HCT116 (cell line): Measurements from ENCODE around the gene MAP3K4. TPM values are rescaled to one million over a fixed set of nuclear protein-coding genes. Genes with fewer than 3 reads are reported as not detected.
"Not testable (repeated sequence)": the region's sequence is repeated elsewhere in the genome, so short reads cannot be mapped to it uniquely, and the experiment has no call there.

Experiments used
- ATAC-seq: fragments of 200-7000 bp; cut with Tn5 transposase; 2 replicates; pipeline ENCODE4 v1.9.1; 2020; ENCODE audit warnings: mild to moderate bottlenecking, moderate library complexity
- BruUV-seq: library from RNA; stranded (reverse); fragments of 400-500 nt; replicated peaks from 2 replicates; lab custom pipeline; 2021; lab: Mats Ljungman, UMichigan
- CTCF ChIA-PET: fragments of 300-600 bp; sonication (Branson Sonifier 250); formaldehyde crosslinking; loops from one replicate; lab custom pipeline; 2021; ENCODE audit warnings: antibody characterized with exemption; lab: Charles Lee
- POLR2A ChIA-PET: fragments of 300-600, 350-600 bp; sonication (Branson Sonifier 250); formaldehyde crosslinking; loops from one replicate; lab custom pipeline; 2021; ENCODE audit warnings: antibody characterized with exemption; lab: Charles Lee
- RAD21 ChIA-PET, 2 experiments: fragments of 300-600 bp; sonication (Branson Sonifier 250); formaldehyde crosslinking; loops; one replicate each; lab custom pipeline; 2023; ENCODE audit warnings: low total read pairs in 2 of 2; ENCODE audit not compliant: uncharacterized antibody in 2 of 2, unreplicated experiment in 2 of 2, low non-redundant PET in 1 of 2; lab: Charles Lee
- DNase-seq: peaks from one replicate; pipeline ENCODE4 v3.0.0-alpha.2; 2010; ENCODE audit warnings: low read depth, low spot score
- H2AFZ ChIP-seq: fragments of 200-600 bp; shearing (Covaris generic), sonication (generic); 2 replicates; pipeline ENCODE4 v1.6.1; 2017; ENCODE audit warnings: low read depth, mixed run types, mixed read lengths, antibody characterized with exemption, low read length; ENCODE audit not compliant: poor library complexity, severe bottlenecking
- H3K27ac ChIP-seq: 2 replicates; pipeline ENCODE4 v1.5.1; 2012; ENCODE audit warnings: low read depth, low read length
- H3K27me3 ChIP-seq: fragments of 200-600 bp; sonication (generic); 2 replicates; pipeline ENCODE4 v1.6.1; 2016; ENCODE audit warnings: mixed run types, low read length, mixed read lengths; ENCODE audit not compliant: insufficient read depth
- H3K36me3 ChIP-seq, 2 experiments: fragments of 200-500 bp in 1 of 2; fragments of 200-600 bp in 1 of 2; sonication (Bioruptor generic) in 1 of 2; sonication (generic) in 1 of 2; 2 replicates each; pipeline versions ENCODE4 v1.5.1 to v1.6.1; 2014 to 2016; ENCODE audit warnings: low read length in 2 of 2, inconsistent platforms in 1 of 2, mixed read lengths in 1 of 2, mixed run types in 1 of 2; ENCODE audit not compliant: insufficient read depth in 2 of 2, control insufficient read depth in 1 of 2
- H3K4me1 ChIP-seq, 2 experiments: fragments of 200-600 bp in 1 of 2; sonication (generic) in 1 of 2; 2 replicates each; pipeline versions ENCODE4 v1.5.1 to v1.6.1; 2012 to 2017; ENCODE audit warnings: low read length in 2 of 2, inconsistent platforms in 1 of 2, mild to moderate bottlenecking in 1 of 2, mixed read lengths in 1 of 2, mixed run types in 1 of 2, moderate library complexity in 1 of 2; ENCODE audit not compliant: insufficient read depth in 2 of 2, control insufficient read depth in 1 of 2
- H3K4me2 ChIP-seq: fragments of 200-600 bp; sonication (generic); 2 replicates; pipeline ENCODE4 v1.6.1; 2017; ENCODE audit warnings: mixed run types, low read length, mixed read lengths
- H3K4me3 ChIP-seq, 2 experiments: fragments of 200-600 bp in 1 of 2; sonication (generic) in 1 of 2; replicated peaks in 1 of 2; 2 replicates each; pipeline ENCODE4 v1.5.1; 2011 to 2016; ENCODE audit warnings: low read length in 2 of 2, control low read depth in 1 of 2, low read depth in 1 of 2, mild to moderate bottlenecking in 1 of 2, mixed read lengths in 1 of 2, mixed run types in 1 of 2
- H3K79me2 ChIP-seq: fragments of 200-600 bp; sonication (generic); 2 replicates; pipeline ENCODE4 v1.6.1; 2017; ENCODE audit warnings: mild to moderate bottlenecking, mixed run types, low read length, moderate library complexity, mixed read lengths; ENCODE audit not compliant: insufficient read depth
- H3K9ac ChIP-seq: fragments of 200-600 bp; sonication (generic); 2 replicates; pipeline ENCODE4 v1.6.1; 2016; ENCODE audit warnings: low read length, mixed read lengths
- H3K9me2 ChIP-seq: fragments of 200-600 bp; sonication (generic), shearing (Covaris generic); 2 replicates; pipeline ENCODE4 v1.6.1; 2017; ENCODE audit warnings: mixed run types, mild to moderate bottlenecking, moderate library complexity; ENCODE audit not compliant: insufficient read depth
- H3K9me3 ChIP-seq, 2 experiments: fragments of 200-500 bp in 1 of 2; fragments of 200-600 bp in 1 of 2; sonication (Bioruptor generic) in 1 of 2; sonication (generic) in 1 of 2; 2 replicates each; pipeline ENCODE4 v1.6.1; 2014 to 2017; ENCODE audit warnings: low read length in 2 of 2, mixed read lengths in 2 of 2, inconsistent platforms in 1 of 2, low read depth in 1 of 2, mild to moderate bottlenecking in 1 of 2, mixed run types in 1 of 2, moderate library complexity in 1 of 2; ENCODE audit not compliant: control insufficient read depth in 1 of 2, insufficient read depth in 1 of 2
- H4K20me1 ChIP-seq: fragments of 200-600 bp; sonication (generic), shearing (Covaris generic); 2 replicates; pipeline ENCODE4 v1.6.1; 2017; ENCODE audit warnings: mixed run types, mild to moderate bottlenecking, moderate library complexity; ENCODE audit not compliant: insufficient read depth
- CBX3 ChIP-seq: IDR thresholded peaks from 2 replicates; pipeline ENCODE4 v1.6.1; 2012; ENCODE audit warnings: low read depth
- CEBPB ChIP-seq: IDR thresholded peaks from 2 replicates; pipeline ENCODE4 v1.6.1; 2012; ENCODE audit warnings: low read depth
- EGR1 ChIP-seq: IDR thresholded peaks from 2 replicates; pipeline ENCODE4 v1.6.1; 2012; ENCODE audit warnings: low read depth
- ELF1 ChIP-seq: IDR thresholded peaks from 2 replicates; pipeline ENCODE4 v1.6.1; 2012; ENCODE audit warnings: low read depth, borderline replicate concordance
- EZH2phosphoT487 ChIP-seq: fragments of 200-600 bp; IDR thresholded peaks from 2 replicates; pipeline ENCODE4 v1.6.1; 2018; ENCODE audit warnings: antibody characterized with exemption, borderline replicate concordance
- POLR2AphosphoS5 ChIP-seq: IDR thresholded peaks from 2 replicates; pipeline ENCODE4 v1.6.1; 2011; ENCODE audit warnings: mild to moderate bottlenecking, low read depth, low read length, moderate library complexity
- TCF7L2 ChIP-seq: IDR thresholded peaks from 2 replicates; pipeline ENCODE4 v1.7.0; 2011; ENCODE audit warnings: borderline replicate concordance, inconsistent platforms; ENCODE audit not compliant: insufficient read depth, insufficient read length; ENCODE audit errors: extremely low read depth
- intact Hi-C: fragments of 100-400 bp; cut with micrococcal nuclease; formaldehyde crosslinking; loops from 2 replicates; pipeline ENCODE4 v1.10.0; 2022
- total RNA-seq: library from RNA; stranded (reverse); gene quantifications from one replicate; pipeline ENCODE4 v1.2.1, GENCODE V29; 2021; ENCODE audit not compliant: unreplicated experiment
- TF ChIP-seq, protein P1 (sequence below): IDR thresholded peaks from 2 replicates; pipeline ENCODE4 v1.6.1; 2012; ENCODE audit warnings: low read depth

Gene MAP3K4
- total RNA-seq, 1 experiment from 2014 or later = 46.5 TPM

DNA sequence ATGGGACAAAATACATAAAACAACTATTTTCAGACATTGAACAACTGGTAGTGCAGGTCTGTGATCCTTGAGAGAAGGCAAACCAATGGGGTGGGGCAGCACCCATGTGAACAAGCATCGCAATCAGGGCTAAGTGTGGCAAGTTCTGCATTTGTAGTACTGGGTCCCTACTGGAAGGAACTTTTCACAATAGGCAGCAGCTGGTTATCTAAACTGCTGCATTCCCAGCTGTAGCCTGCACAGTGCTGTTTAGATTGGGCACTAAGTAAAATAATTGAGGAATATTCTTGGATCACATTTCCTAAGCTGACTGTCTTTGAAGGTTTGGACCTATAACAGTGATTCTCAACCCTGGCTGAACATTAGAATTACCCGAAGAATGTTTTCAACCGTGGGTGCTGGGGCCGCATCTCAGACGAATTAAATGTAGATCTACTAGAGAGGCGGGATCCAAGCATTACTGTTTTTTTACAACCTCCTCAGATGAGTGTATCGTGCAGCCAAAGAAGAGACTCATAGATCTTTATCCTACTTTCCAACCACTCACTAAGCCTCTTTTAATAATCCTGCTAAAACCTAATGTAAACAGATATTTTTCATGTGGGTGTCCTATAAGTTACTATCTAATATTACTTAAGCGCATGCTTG, 12.4 kb upstream of the MAP3K4 start:
- TF ChIP-seq TCF7L2 (no peak), ELF1 (no peak), EZH2phosphoT487 (no peak), POLR2AphosphoS5 (no peak), EGR1 (no peak), CEBPB (no peak), CBX3 (no peak)
- TF ChIP-seq, protein P1, sequence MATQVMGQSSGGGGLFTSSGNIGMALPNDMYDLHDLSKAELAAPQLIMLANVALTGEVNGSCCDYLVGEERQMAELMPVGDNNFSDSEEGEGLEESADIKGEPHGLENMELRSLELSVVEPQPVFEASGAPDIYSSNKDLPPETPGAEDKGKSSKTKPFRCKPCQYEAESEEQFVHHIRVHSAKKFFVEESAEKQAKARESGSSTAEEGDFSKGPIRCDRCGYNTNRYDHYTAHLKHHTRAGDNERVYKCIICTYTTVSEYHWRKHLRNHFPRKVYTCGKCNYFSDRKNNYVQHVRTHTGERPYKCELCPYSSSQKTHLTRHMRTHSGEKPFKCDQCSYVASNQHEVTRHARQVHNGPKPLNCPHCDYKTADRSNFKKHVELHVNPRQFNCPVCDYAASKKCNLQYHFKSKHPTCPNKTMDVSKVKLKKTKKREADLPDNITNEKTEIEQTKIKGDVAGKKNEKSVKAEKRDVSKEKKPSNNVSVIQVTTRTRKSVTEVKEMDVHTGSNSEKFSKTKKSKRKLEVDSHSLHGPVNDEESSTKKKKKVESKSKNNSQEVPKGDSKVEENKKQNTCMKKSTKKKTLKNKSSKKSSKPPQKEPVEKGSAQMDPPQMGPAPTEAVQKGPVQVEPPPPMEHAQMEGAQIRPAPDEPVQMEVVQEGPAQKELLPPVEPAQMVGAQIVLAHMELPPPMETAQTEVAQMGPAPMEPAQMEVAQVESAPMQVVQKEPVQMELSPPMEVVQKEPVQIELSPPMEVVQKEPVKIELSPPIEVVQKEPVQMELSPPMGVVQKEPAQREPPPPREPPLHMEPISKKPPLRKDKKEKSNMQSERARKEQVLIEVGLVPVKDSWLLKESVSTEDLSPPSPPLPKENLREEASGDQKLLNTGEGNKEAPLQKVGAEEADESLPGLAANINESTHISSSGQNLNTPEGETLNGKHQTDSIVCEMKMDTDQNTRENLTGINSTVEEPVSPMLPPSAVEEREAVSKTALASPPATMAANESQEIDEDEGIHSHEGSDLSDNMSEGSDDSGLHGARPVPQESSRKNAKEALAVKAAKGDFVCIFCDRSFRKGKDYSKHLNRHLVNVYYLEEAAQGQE = no peak
- no peaks in the 10 kb centered on the region for H3K79me2 ChIP-seq
- DNase-seq (no peak), ATAC-seq (no peak)
- ChIA-PET CTCF (no interaction called here), POLR2A (no interaction called here), RAD21 (no interaction called here)
- H3K4me2 ChIP-seq = no peak overlapping the region
- H3K4me3 ChIP-seq = no peak overlapping the region
- intact Hi-C loops = no loop called here
- H3K27me3 ChIP-seq = no peaks in the 10 kb centered on the region
- H3K4me1 ChIP-seq = no peaks in the 10 kb centered on the region
- H3K9ac ChIP-seq = no peak overlapping the region
- BruUV-seq = no TSS peak
- peaks cover 0 to 5% of the 10 kb centered on the region in 2 experiments; a peak in 1 of 4 replicates for H3K9me3 ChIP-seq
- H3K9me2 ChIP-seq = no peaks in the 10 kb centered on the region
- H3K27ac ChIP-seq = no peak overlapping the region
- H2AFZ ChIP-seq = no peak overlapping the region
- no peaks in the 10 kb centered on the region for H4K20me1 ChIP-seq
- no peaks in the 10 kb centered on the region for H3K36me3 ChIP-seq

DNA sequence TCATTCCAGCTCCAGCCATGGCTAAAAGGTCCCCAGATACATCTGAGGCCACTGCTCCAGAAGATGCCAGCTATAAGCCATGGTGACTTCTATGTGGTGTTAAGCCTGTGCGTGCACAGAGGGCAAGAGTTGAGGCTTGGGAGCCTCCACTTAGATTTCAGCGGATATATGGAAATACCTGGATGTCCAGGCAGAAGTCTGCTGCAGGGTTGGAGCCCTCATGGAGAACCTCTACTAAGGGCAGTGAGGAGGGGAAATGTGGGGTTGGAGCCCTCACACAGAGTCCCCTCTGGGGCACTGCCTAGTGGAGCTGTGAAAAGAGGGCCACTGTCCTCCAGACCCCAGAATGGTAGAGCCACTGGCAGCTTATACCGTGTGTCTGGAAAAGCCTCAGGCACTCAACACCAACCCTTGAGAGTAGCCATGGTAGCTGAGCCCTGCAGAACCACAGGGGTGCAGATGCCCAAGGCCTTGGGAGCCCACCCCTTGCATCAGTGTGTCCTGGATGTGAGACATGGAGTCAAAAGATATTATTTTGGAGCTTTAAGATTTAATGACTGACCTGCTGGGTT, 8.1 kb upstream of the MAP3K4 start:
- H3K9me2 ChIP-seq, H3K27ac ChIP-seq, H4K20me1 ChIP-seq, H3K36me3 ChIP-seq, BruUV-seq, DNase-seq, H3K4me2 ChIP-seq, RAD21 ChIA-PET, H3K27me3 ChIP-seq, intact Hi-C loops, H3K4me3 ChIP-seq, H2AFZ ChIP-seq, ATAC-seq, H3K79me2 ChIP-seq, H3K9ac ChIP-seq, POLR2A ChIA-PET, H3K4me1 ChIP-seq, H3K9me3 ChIP-seq, CTCF ChIA-PET: not testable (repeated sequence)
